ENCODE results near the gene GRAMD2B. TPM values are rescaled to one million over a fixed set of nuclear protein-coding genes. Genes with fewer than 3 reads are reported as not detected.

The GRAMD2B gene
- total RNA-seq, 4 donors from 2014 or later, result 37.7 to 61.5 (median 44.6) TPM

- Histone ChIP-seq H3K27ac (no peak overlapping the region), H3K9me3 (no peaks in the 10 kb centered on the region), H3K36me3 (peaks cover 0 to 47% (median 13%) of the 10 kb centered on the region in 3 donors), H3K27me3 (no peaks in the 10 kb centered on the region), H3K4me3 (no peak overlapping the region), H3K4me1 (peaks cover 0 to 8% (median 0%) of the 10 kb centered on the region in 4 donors)
- no peak for DNase-seq (ENCODE audit: low spot score in 2 of 2)
- 94 to 96% methylated on average over 2 of the region's 2 CpGs for WGBS, 2 donors
- no peak for TF ChIP-seq POLR2A (IDR thresholded peaks at IDR 0.05)
- TF ChIP-seq EP300 (IDR thresholded peaks at IDR 0.05), result no peak
- TF ChIP-seq CTCF (IDR thresholded peaks at IDR 0.05), result no peak
Measured at GRCh38 chr5:126543660-126544059, 120.5 kb downstream of the GRAMD2B start.

Other genes starting within 250 kb of the GRAMD2B start
- 10 to 100 TPM; 20.7 to 41.0 (median 32.9) TPM for gene ALDH7A1, start 171.8 kb downstream of the GRAMD2B start, total RNA-seq
- 10 to 100 TPM; 23.2 to 57.5 (median 45.8) TPM for gene PHAX, start 177.5 kb downstream of the GRAMD2B start, total RNA-seq